ENCODE data around the gene SFMBT1.

The SFMBT1 gene

GRCh38 chr3:52931328-52931727 is 114.5 kb downstream of the SFMBT1 start:
- TF ChIP-seq CTCF (conservative IDR thresholded peaks at IDR 0.05; ENCODE audit: control insufficient read depth, insufficient read depth, low read depth, low read length), result no peak
- DNase-seq (ENCODE audit: low read depth), result no peak
- no peak overlapping the region for H3K4me3 ChIP-seq (ENCODE audit: control insufficient read depth, low read depth, low read length)

DNA sequence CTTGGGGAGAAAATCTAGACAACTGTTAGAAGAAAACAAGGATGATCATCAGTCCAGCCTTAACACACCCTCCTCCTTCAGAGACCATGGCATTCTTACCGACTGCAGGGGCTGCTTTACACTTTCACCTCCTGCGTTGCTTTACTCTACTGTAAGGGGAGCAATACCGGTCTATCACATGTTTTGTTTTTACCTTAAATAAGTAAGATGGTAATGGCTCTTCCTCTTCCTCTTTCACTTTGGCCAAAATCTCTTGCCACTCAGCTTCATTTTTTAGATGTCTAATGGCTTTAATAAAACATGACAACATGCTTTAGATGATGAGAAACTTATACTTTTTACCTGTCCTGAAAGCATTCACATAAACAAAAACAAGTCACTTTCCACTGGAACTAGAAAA is 115.1 kb downstream of the SFMBT1 start:
- DNase-seq (ENCODE audit: low read depth), result no peak
- no peak for TF ChIP-seq CTCF (conservative IDR thresholded peaks at IDR 0.05; ENCODE audit: control insufficient read depth, insufficient read depth, low read depth, low read length)
- H3K4me3 ChIP-seq (ENCODE audit: control insufficient read depth, low read depth, low read length), result no peak overlapping the region

DNA sequence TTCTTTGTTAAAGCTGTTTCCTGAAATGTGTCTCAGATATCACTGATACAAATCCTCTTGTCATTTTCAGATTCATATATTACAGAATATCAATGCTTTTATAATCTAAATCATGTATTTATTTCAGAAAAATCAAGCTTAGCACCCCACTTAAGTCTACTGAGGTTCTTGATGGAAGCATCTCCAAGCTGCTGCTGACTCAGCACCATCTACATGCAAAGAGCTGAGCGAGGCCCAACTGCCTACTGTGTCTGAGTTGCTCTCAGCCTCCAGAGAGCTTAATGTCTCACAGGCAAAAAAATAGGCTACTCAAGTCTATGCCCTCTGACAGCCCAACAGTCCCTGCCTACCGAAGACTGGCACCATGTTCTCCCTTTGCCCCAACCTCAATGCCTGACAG is 119.3 kb downstream of the SFMBT1 start:
- no peak for TF ChIP-seq CTCF (conservative IDR thresholded peaks at IDR 0.05; ENCODE audit: control insufficient read depth, insufficient read depth, low read depth, low read length)
- no peak overlapping the region for H3K4me3 ChIP-seq (ENCODE audit: control insufficient read depth, low read depth, low read length)
- no peak for DNase-seq (ENCODE audit: low read depth)

- DNase-seq (ENCODE audit: low read depth), result no peak
- no peak for TF ChIP-seq CTCF (conservative IDR thresholded peaks at IDR 0.05; ENCODE audit: control insufficient read depth, insufficient read depth, low read depth, low read length)
- H3K4me3 ChIP-seq (ENCODE audit: control insufficient read depth, low read depth, low read length), result no peak overlapping the region
Measured at GRCh38 chr3:52925405-52926313, 120.2 kb downstream of the SFMBT1 start.

DNA sequence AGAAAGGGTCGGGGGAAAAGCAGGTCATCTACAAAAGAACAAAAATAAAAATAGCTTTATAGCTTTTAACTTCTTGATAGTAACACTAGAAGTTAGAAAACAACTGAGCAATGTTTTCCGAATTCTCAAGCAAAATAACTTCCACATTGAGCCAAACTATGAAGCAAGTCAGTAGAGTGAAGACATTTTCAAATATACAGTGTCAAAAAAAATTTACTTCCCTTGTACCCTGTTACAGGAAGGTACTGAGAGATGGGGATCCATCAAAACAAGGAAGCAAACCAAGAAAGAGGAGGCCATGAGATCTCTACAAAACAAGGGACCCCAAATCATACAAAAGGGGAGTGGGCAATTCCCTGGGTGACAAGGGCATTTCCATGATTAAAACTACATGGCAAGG is 121.9 kb downstream of the SFMBT1 start:
- DNase-seq (ENCODE audit: low read depth), result no peak
- TF ChIP-seq CTCF (conservative IDR thresholded peaks at IDR 0.05; ENCODE audit: control insufficient read depth, insufficient read depth, low read depth, low read length), result no peak
- no peak overlapping the region for H3K4me3 ChIP-seq (ENCODE audit: control insufficient read depth, low read depth, low read length)

DNA sequence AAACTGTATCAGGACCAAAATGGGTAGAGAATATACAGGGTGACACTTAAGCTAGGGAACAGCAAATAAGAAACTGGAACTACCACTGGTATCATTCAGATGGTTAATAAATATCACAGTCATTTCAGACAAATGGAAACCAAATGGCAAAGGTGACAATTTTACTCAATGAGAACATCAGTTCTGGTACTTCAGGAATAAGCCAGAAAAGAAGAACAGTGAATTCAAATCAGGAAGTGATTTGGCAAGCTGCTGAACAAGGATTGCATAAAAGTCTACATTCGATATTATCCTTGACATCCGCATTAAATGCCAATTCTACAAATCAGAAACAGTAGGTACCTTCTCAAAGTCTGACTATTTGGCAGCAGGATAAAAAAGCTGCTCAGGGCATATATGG is 125.0 kb downstream of the SFMBT1 start:
- no peak for DNase-seq (ENCODE audit: low read depth)
- TF ChIP-seq CTCF (conservative IDR thresholded peaks at IDR 0.05; ENCODE audit: control insufficient read depth, insufficient read depth, low read depth, low read length), result no peak
- H3K4me3 ChIP-seq (ENCODE audit: control insufficient read depth, low read depth, low read length), result no peak overlapping the region
